Measurements from ENCODE around the gene RPS28.
A peak's percentile ranks its signal among the peaks of the same experiment; 100 is the strongest.

RPS28 gene

GRCh38 chr19:8321067-8321985 is at the start of gene RPS28, which contains the start of gene NDUFA7:
RPS28 (plus strand) TSS chr19:8321496; CDS start chr19:8321531, 35 bp downstream.
NDUFA7 (minus strand) TSS chr19:8321375; CDS start chr19:8321358, 17 bp downstream.
- ATAC-seq, result peak; percentile 92
- TF ChIP-seq TCF4 (CRISPR knock-in tag; IDR thresholded peaks at IDR 0.05; ENCODE audit: borderline replicate concordance) (no peak), TSHZ2 (CRISPR knock-in tag; IDR thresholded peaks at IDR 0.05) (peak; percentile 23; the same call in 1 of the 2 replicates), ZNF565 (CRISPR knock-in tag; conservative IDR thresholded peaks at IDR 0.05; ENCODE audit: low read depth) (no peak)

- ATAC-seq, result peak; percentile 81
Measured at GRCh38 chr19:8276508-8276907, 44.8 kb upstream of the RPS28 start.

- ATAC-seq, result peak; percentile 82
Measured at GRCh38 chr19:8291337-8291736, 30.0 kb upstream of the RPS28 start.

- TF ChIP-seq CSRNP3 (CRISPR knock-in tag; IDR thresholded peaks at IDR 0.05), result no peak
- no peak for TF ChIP-seq GLIS3 (CRISPR knock-in tag; IDR thresholded peaks at IDR 0.05)
- TF ChIP-seq ZFP30 (CRISPR knock-in tag; IDR thresholded peaks at IDR 0.05), result no peak
- no peak for TF ChIP-seq TCF4 (CRISPR knock-in tag; IDR thresholded peaks at IDR 0.05; ENCODE audit: borderline replicate concordance)
- no peak for TF ChIP-seq ESRRG (CRISPR knock-in tag; IDR thresholded peaks at IDR 0.05)
- no peak for TF ChIP-seq CSDC2 (CRISPR knock-in tag; IDR thresholded peaks at IDR 0.05)
- TF ChIP-seq PATZ1 (CRISPR knock-in tag; IDR thresholded peaks at IDR 0.05; ENCODE audit: borderline replicate concordance), result no peak
- no peak for TF ChIP-seq ARNTL (CRISPR knock-in tag; IDR thresholded peaks at IDR 0.05; ENCODE audit: borderline replicate concordance, low read depth)
- TF ChIP-seq RARB (CRISPR knock-in tag; IDR thresholded peaks at IDR 0.05), result no peak
- ATAC-seq, result no peak
Measured at GRCh38 chr19:8302357-8302691, 19.0 kb upstream of the RPS28 start.

- no peak for ATAC-seq
- TF ChIP-seq ZFP30 (CRISPR knock-in tag; IDR thresholded peaks at IDR 0.05) (no peak), ISL1 (CRISPR knock-in tag; IDR thresholded peaks at IDR 0.05) (no peak), ZNF8 (CRISPR knock-in tag; IDR thresholded peaks at IDR 0.05) (no peak), ARNTL (CRISPR knock-in tag; IDR thresholded peaks at IDR 0.05; ENCODE audit: borderline replicate concordance, low read depth) (no peak), ZFP3 (CRISPR knock-in tag; IDR thresholded peaks at IDR 0.05) (no peak), CREB5 (CRISPR knock-in tag; IDR thresholded peaks at IDR 0.05; ENCODE audit: low read depth) (no peak), CSDC2 (CRISPR knock-in tag; IDR thresholded peaks at IDR 0.05) (no peak), TOX (CRISPR knock-in tag; IDR thresholded peaks at IDR 0.05; ENCODE audit: borderline replicate concordance) (no peak), PPARA (CRISPR knock-in tag; IDR thresholded peaks at IDR 0.05; ENCODE audit: borderline replicate concordance) (no peak), TCF4 (CRISPR knock-in tag; IDR thresholded peaks at IDR 0.05; ENCODE audit: borderline replicate concordance) (no peak), POU6F1 (CRISPR knock-in tag; IDR thresholded peaks at IDR 0.05; ENCODE audit: borderline replicate concordance, low read depth) (no peak), ZNF565 (CRISPR knock-in tag; conservative IDR thresholded peaks at IDR 0.05; ENCODE audit: low read depth) (no peak), BACH2 (CRISPR knock-in tag; IDR thresholded peaks at IDR 0.05; ENCODE audit: borderline replicate concordance) (no peak), CSRNP3 (CRISPR knock-in tag; IDR thresholded peaks at IDR 0.05) (no peak)
Measured at GRCh38 chr19:8302734-8303133, 18.6 kb upstream of the RPS28 start.
